Esophagus muscularis mucosa (tissue), 4 donors: ENCODE measurements around the gene ACRV1. TPM values are rescaled to one million over a fixed set of nuclear protein-coding genes. Genes with fewer than 3 reads are reported as not detected.

Source experiments
- DNase-seq: peaks from one replicate; pipeline ENCODE4 v3.0.0-alpha.2; 2017; ENCODE audit errors: extremely low spot score
- H3K27ac ChIP-seq, 4 donors: fragments of 200-600 bp; sonication (generic); replicated peaks in 1 of 4; 1 replicate in 3 of 4; 2 replicates in 1 of 4; pipeline ENCODE4 v1.5.1; 2016 to 2019; ENCODE audit warnings: mild to moderate bottlenecking in 1 of 4
- H3K27me3 ChIP-seq, 4 donors: fragments of 200-600 bp; sonication (generic); one replicate each; pipeline versions ENCODE4 v1.5.1 to v1.6.0; 2016 to 2019
- H3K36me3 ChIP-seq, 4 donors: fragments of 200-600 bp; sonication (generic); one replicate each; pipeline ENCODE4 v1.5.1; 2016 to 2019
- H3K4me1 ChIP-seq, 4 donors: fragments of 200-600 bp; sonication (generic); one replicate each; pipeline ENCODE4 v1.5.1; 2016 to 2019
- H3K4me3 ChIP-seq, 4 donors: fragments of 200-600 bp; sonication (generic); 1 replicate in 2 of 4; 2 replicates in 2 of 4; pipeline ENCODE4 v1.5.1; 2016 to 2019; ENCODE audit warnings: mild to moderate bottlenecking in 4 of 4, moderate library complexity in 1 of 4
- H3K9me3 ChIP-seq, 4 donors: fragments of 200-600 bp; sonication (generic); 1 replicate in 3 of 4; 2 replicates in 1 of 4; pipeline ENCODE4 v1.5.1; 2016 to 2019
- EP300 ChIP-seq: sonication (generic); formaldehyde crosslinking; IDR thresholded peaks from one replicate; pipeline ENCODE4 v1.6.1; 2017; ENCODE audit warnings: antibody characterized with exemption
- POLR2A ChIP-seq: fragments of 450-650 bp; IDR thresholded peaks from one replicate; pipeline ENCODE4 v1.6.1; 2017; ENCODE audit warnings: antibody characterized with exemption, moderate library complexity, mild to moderate bottlenecking, low read depth
- POLR2AphosphoS5 ChIP-seq, 2 donors: sonication (generic); formaldehyde crosslinking; IDR thresholded peaks; one replicate each; pipeline ENCODE4 v1.6.1; 2017; ENCODE audit warnings: antibody characterized with exemption in 2 of 2
- WGBS: methylation state at CpG from one replicate; pipeline ENCODE4 v1.1.5; 2018; 5-methylcytosine and 5-hydroxymethylcytosine counted together
- intact Hi-C: fragments of 100-400 bp; cut with DNase I; formaldehyde crosslinking; loops from one replicate; pipeline ENCODE4 v1.15.1; 2023
- total RNA-seq, 4 donors: library from RNA; depleted of rRNA; stranded (reverse); fragments of >200 nt; gene quantifications; one replicate each; pipeline versions ENCODE4 v1.1.0 to v1.2.1, GENCODE V29; 2016
- TF ChIP-seq, protein P1 (sequence below), 3 experiments: fragments of 200-600 bp in 2 of 3; fragments of 450-650 bp in 1 of 3; sonication (generic) in 2 of 3; IDR thresholded peaks; one replicate each; pipeline ENCODE4 v1.5.1; 2017 to 2019; ENCODE audit warnings: antibody characterized with exemption in 3 of 3, mild to moderate bottlenecking in 2 of 3, moderate library complexity in 1 of 3

The ACRV1 gene
- total RNA-seq, 4 donors from 2014 or later = not detected

DNA sequence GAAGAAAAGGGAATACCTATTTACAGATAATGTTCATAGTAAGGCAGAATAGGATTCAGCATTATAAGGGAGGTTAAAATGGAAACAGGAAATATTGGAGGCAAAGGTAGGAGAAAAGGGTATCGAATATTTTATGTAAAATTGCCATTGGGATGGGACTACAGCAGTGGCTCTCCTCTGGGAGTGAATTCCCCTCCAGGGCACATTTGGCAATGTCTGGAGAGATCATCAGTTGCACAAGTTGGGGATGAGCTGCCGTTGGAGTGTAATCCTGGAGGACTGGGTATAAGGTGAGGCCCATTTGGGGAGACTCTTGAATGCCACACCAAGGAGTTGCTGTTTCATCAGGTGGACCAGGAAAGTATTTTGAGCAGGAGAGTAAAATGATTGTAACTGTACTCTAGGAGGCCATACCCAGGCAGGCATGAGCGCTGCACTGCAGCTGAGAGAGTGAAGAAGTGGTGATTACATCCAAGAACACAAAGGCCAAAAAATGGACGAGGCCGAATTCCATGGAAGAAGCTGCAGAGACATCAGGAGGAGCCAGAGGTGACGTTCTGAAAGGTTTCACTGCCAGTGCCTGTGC, 8.7 kb upstream of the ACRV1 start:
- Histone ChIP-seq H3K4me3 (no peak overlapping the region), H3K4me1 (no peaks in the 10 kb centered on the region), H3K36me3 (no peaks in the 10 kb centered on the region), H3K27ac (no peak overlapping the region), H3K27me3 (no peaks in the 10 kb centered on the region), H3K9me3 (no peaks in the 10 kb centered on the region)
- TF ChIP-seq POLR2AphosphoS5 (IDR thresholded peaks at IDR 0.05) = no peak
- no peak for TF ChIP-seq EP300
- no peak for TF ChIP-seq POLR2A
- TF ChIP-seq, protein P1, sequence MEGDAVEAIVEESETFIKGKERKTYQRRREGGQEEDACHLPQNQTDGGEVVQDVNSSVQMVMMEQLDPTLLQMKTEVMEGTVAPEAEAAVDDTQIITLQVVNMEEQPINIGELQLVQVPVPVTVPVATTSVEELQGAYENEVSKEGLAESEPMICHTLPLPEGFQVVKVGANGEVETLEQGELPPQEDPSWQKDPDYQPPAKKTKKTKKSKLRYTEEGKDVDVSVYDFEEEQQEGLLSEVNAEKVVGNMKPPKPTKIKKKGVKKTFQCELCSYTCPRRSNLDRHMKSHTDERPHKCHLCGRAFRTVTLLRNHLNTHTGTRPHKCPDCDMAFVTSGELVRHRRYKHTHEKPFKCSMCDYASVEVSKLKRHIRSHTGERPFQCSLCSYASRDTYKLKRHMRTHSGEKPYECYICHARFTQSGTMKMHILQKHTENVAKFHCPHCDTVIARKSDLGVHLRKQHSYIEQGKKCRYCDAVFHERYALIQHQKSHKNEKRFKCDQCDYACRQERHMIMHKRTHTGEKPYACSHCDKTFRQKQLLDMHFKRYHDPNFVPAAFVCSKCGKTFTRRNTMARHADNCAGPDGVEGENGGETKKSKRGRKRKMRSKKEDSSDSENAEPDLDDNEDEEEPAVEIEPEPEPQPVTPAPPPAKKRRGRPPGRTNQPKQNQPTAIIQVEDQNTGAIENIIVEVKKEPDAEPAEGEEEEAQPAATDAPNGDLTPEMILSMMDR (IDR thresholded peaks at IDR 0.05) = no peak
- DNase-seq = peak; percentile 74
- intact Hi-C loops = no loop called here
- WGBS = 82% methylated on average over 6 of the region's 6 CpGs

DNA sequence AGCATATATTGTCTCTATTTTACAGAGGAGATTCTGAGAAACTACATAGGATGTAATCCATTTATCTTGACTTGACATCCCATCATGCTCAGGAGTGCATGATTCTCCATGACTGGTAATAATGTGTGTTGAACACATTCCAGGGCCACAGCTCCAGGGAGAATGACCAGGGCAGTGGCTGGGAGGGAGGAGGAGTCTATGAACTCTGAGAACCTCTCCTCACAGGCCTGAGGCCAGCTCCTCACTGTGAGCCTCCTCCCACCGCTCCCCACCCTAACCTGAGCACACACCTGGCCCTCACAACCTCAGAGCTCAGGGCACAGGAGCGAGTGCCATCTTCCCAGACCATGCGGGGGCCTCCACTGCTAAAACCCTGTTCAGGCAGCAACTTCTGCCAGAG, 8.0 kb upstream of the ACRV1 start:
- Histone ChIP-seq H3K4me1 (no peaks in the 10 kb centered on the region), H3K4me3 (no peak overlapping the region), H3K27me3 (no peaks in the 10 kb centered on the region), H3K36me3 (no peaks in the 10 kb centered on the region), H3K9me3 (no peaks in the 10 kb centered on the region), H3K27ac (no peak overlapping the region)
- TF ChIP-seq POLR2AphosphoS5 (IDR thresholded peaks at IDR 0.05) (no peak), EP300 (no peak), POLR2A (no peak)
- TF ChIP-seq, protein P1 (IDR thresholded peaks at IDR 0.05) = no peak
- intact Hi-C loops = no loop called here
- 92% methylated on average over 3 of the region's 3 CpGs for WGBS
- peak; percentile 90 for DNase-seq

DNA sequence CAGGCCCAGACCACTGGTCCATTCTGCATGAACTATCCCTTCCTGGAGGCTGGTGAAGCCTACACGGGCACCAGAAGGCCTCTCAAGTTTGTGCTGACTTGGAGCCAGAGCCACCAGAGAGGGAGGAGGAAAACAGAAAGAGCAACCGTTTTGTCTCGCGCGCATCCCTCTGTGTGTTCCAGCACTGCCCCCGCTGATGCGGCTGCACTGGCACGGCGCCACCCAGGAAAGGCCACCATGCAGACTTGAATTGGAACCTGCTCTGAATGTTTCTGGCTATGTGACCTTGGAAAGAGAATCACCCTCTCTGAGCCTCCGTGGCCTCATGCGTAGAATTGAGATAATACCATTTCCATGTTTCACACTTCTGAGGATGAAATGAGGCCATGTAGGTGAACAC, 7.4 kb upstream of the ACRV1 start:
- Histone ChIP-seq H3K36me3 (no peaks in the 10 kb centered on the region), H3K27ac (no peak overlapping the region), H3K27me3 (no peaks in the 10 kb centered on the region), H3K4me1 (no peaks in the 10 kb centered on the region), H3K4me3 (no peak overlapping the region), H3K9me3 (no peaks in the 10 kb centered on the region)
- DNase-seq = peak; percentile 60
- TF ChIP-seq POLR2AphosphoS5 (IDR thresholded peaks at IDR 0.05) = no peak
- TF ChIP-seq EP300 = no peak
- TF ChIP-seq, protein P1 (IDR thresholded peaks at IDR 0.05) = no peak
- TF ChIP-seq POLR2A = no peak
- WGBS = 92% methylated on average over 11 of the region's 11 CpGs
- intact Hi-C loops = no loop called here

DNA sequence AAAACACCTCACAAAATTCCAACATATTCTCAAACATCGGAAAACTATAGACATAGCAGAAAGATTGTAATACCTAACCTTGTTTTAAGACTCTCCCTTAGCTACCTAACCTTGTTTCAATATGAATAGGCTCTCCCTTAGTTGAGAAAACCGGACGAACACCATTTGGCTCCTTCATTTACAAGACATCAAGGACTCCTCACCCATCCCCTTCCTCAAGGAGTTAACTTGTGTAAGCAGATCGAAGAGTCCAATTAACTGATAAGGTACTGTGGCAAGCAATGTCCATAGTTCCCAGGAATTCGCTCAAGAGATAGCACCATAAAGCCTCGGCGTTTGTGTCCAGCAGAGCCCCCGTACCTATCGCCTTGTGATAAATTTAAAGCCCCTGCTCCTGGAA, 4.6 kb upstream of the ACRV1 start:
- intact Hi-C loops = no loop called here
- H3K27ac ChIP-seq = no peak overlapping the region
- no peak for DNase-seq
- H3K9me3 ChIP-seq = no peaks in the 10 kb centered on the region
- WGBS = 74% methylated on average over 9 of the region's 9 CpGs
- H3K36me3 ChIP-seq = no peaks in the 10 kb centered on the region
- no peaks in the 10 kb centered on the region for H3K4me1 ChIP-seq
- TF ChIP-seq POLR2AphosphoS5 (IDR thresholded peaks at IDR 0.05) = no peak
- H3K4me3 ChIP-seq = no peak overlapping the region
- no peaks in the 10 kb centered on the region for H3K27me3 ChIP-seq

DNA sequence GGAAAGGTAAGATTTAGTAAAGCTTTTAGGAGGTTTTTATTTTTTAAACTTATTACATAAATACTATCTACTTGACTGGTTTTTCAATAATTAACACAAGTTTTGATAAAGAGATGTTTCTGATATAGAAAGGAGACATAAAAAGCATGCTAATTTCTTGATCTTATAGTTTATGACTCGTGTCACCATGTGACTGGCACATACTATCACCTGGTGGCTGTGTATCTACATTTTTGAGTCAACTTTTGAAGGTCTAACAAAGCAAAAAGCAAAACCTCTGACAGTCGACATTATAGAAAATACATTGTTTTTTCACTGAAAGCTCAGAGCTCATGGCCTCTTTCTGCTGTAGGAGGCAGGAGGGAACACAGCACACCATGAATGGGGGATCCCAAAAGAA, 810 bp downstream of the ACRV1 start:
- Histone ChIP-seq H3K36me3 (no peaks in the 10 kb centered on the region), H3K9me3 (no peaks in the 10 kb centered on the region), H3K27ac (no peak overlapping the region), H3K27me3 (no peaks in the 10 kb centered on the region), H3K4me1 (no peaks in the 10 kb centered on the region), H3K4me3 (no peak overlapping the region)
- intact Hi-C loops = no loop called here
- DNase-seq = peak; percentile 8
- TF ChIP-seq, protein P1 (IDR thresholded peaks at IDR 0.05) = no peak
- TF ChIP-seq EP300 (no peak), POLR2AphosphoS5 (IDR thresholded peaks at IDR 0.05) (no peak), POLR2A (no peak)
- 98% methylated on average over 2 of the region's 2 CpGs for whole genome bisulfite sequencing
